Loucy (cell line): ENCODE results near the gene GABARAPL2.

Experiments
- H2AFZ ChIP-seq: fragments of 200-600 bp; sonication (generic); 2 replicates; pipeline ENCODE4 v1.6.0; 2016; ENCODE audit warnings: antibody characterized with exemption, mild to moderate bottlenecking, low read length, moderate library complexity
- H3F3A ChIP-seq: fragments of 200-600 bp; 2 replicates; pipeline ENCODE4 v1.6.0; 2016; ENCODE audit warnings: antibody characterized with exemption, low read depth, mild to moderate bottlenecking
- H3K27me3 ChIP-seq: fragments of 200-600 bp; sonication (generic); 2 replicates; pipeline ENCODE4 v1.6.1; 2014; ENCODE audit warnings: low read length, mild to moderate bottlenecking; ENCODE audit not compliant: insufficient read depth, poor library complexity, severe bottlenecking
- H3K36me3 ChIP-seq: fragments of 200-600 bp; sonication (generic); 2 replicates; pipeline ENCODE4 v1.6.1; 2016; ENCODE audit warnings: low read length; ENCODE audit not compliant: insufficient read depth
- H3K4me1 ChIP-seq: fragments of 200-600 bp; sonication (generic); 2 replicates; pipeline ENCODE4 v1.5.1; 2014; ENCODE audit warnings: low read length, mild to moderate bottlenecking; ENCODE audit not compliant: insufficient read depth, poor library complexity, severe bottlenecking
- H3K4me2 ChIP-seq: fragments of 200-600 bp; sonication (generic); 2 replicates; pipeline ENCODE4 v1.6.0; 2014; ENCODE audit warnings: antibody characterized with exemption, low read length, low read depth, mild to moderate bottlenecking; ENCODE audit not compliant: poor library complexity, severe bottlenecking
- H3K4me3 ChIP-seq: fragments of 200-600 bp; sonication (generic); 2 replicates; pipeline ENCODE4 v1.5.1; 2014; ENCODE audit warnings: low read length, mild to moderate bottlenecking, mixed read lengths; ENCODE audit not compliant: poor library complexity, severe bottlenecking
- H3K79me2 ChIP-seq: fragments of 200-600 bp; sonication (generic); 2 replicates; pipeline ENCODE4 v1.6.1; 2014; ENCODE audit warnings: low read length; ENCODE audit not compliant: insufficient read depth
- H3K9ac ChIP-seq: fragments of 200-600 bp; sonication (generic); 2 replicates; pipeline ENCODE4 v1.6.0; 2014; ENCODE audit warnings: mild to moderate bottlenecking, low read depth, low read length, moderate library complexity; ENCODE audit not compliant: poor library complexity, severe bottlenecking
- H3K9me2 ChIP-seq: fragments of 200-600 bp; sonication (generic); replicated peaks from 2 replicates; pipeline ENCODE4 v1.6.1; 2016; ENCODE audit warnings: low read depth, low read length, mixed read lengths
- H3K9me3 ChIP-seq: fragments of 200-600 bp; sonication (generic); 2 replicates; pipeline ENCODE4 v1.6.1; 2014; ENCODE audit warnings: mild to moderate bottlenecking, antibody characterized with exemption, low read length, low read depth; ENCODE audit not compliant: insufficient read depth
- H4K20me1 ChIP-seq: fragments of 200-600 bp; sonication (generic); 2 replicates; pipeline ENCODE4 v1.6.0; 2014; ENCODE audit warnings: antibody characterized with exemption, low read length, mild to moderate bottlenecking; ENCODE audit not compliant: insufficient read depth, poor library complexity, severe bottlenecking
- EZH2phosphoT487 ChIP-seq: fragments of 200-600 bp; IDR thresholded peaks from 2 replicates; pipeline ENCODE4 v1.6.1; 2018; ENCODE audit warnings: antibody characterized with exemption, mild to moderate bottlenecking, moderate library complexity, borderline replicate concordance
- TF ChIP-seq, protein P1 (sequence below): fragments of 200-600 bp; sonication (generic); conservative IDR thresholded peaks from 2 replicates; pipeline ENCODE4 v1.5.1; 2014; ENCODE audit warnings: mild to moderate bottlenecking, antibody characterized with exemption, low read length

GABARAPL2 gene

DNA sequence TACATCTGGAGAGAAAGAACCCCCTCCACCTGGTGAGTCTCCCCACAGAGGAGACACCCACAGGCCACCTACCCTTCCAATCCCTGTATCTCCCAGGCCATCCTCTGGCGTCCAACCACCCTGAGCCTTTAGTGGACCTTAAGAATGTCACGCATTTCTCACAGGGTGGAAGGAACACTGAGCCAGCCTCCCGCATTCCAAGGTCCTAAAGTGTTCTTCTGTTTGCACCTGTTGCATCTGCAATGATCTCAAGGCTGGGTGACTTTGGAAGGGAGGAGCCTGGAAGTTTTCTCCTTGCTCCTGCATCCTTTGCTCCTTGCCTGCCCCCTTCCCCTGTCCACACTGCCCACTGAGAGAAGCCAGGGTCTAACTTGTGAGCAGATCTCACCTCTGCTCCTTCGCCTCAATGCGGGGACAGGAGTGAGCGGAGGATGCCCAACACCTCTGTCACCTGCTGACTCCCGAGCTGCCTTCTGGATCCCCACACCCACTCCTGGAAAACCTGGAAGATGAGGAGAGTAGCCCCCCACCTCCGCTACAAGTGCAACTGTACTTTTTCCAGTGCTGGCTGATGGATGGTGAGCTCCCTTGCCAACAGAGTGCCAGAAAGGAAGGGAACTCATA lies 33.9 kb upstream of the GABARAPL2 start:
- no peaks in the 10 kb centered on the region for H3K27me3 ChIP-seq
- H3K4me2 ChIP-seq = no peak overlapping the region
- no peaks in the 10 kb centered on the region for H3F3A ChIP-seq
- no peaks in the 10 kb centered on the region for H3K36me3 ChIP-seq
- no peaks in the 10 kb centered on the region for H3K79me2 ChIP-seq
- H3K9me2 ChIP-seq = no peaks in the 10 kb centered on the region
- H3K4me3 ChIP-seq = no peak overlapping the region
- TF ChIP-seq, protein P1, sequence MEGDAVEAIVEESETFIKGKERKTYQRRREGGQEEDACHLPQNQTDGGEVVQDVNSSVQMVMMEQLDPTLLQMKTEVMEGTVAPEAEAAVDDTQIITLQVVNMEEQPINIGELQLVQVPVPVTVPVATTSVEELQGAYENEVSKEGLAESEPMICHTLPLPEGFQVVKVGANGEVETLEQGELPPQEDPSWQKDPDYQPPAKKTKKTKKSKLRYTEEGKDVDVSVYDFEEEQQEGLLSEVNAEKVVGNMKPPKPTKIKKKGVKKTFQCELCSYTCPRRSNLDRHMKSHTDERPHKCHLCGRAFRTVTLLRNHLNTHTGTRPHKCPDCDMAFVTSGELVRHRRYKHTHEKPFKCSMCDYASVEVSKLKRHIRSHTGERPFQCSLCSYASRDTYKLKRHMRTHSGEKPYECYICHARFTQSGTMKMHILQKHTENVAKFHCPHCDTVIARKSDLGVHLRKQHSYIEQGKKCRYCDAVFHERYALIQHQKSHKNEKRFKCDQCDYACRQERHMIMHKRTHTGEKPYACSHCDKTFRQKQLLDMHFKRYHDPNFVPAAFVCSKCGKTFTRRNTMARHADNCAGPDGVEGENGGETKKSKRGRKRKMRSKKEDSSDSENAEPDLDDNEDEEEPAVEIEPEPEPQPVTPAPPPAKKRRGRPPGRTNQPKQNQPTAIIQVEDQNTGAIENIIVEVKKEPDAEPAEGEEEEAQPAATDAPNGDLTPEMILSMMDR = no peak
- no peak for TF ChIP-seq EZH2phosphoT487
- H3K9ac ChIP-seq = no peak overlapping the region
- no peak overlapping the region for H2AFZ ChIP-seq
- no peaks in the 10 kb centered on the region for H3K4me1 ChIP-seq
- no peaks in the 10 kb centered on the region for H3K9me3 ChIP-seq
- no peaks in the 10 kb centered on the region for H4K20me1 ChIP-seq

DNA sequence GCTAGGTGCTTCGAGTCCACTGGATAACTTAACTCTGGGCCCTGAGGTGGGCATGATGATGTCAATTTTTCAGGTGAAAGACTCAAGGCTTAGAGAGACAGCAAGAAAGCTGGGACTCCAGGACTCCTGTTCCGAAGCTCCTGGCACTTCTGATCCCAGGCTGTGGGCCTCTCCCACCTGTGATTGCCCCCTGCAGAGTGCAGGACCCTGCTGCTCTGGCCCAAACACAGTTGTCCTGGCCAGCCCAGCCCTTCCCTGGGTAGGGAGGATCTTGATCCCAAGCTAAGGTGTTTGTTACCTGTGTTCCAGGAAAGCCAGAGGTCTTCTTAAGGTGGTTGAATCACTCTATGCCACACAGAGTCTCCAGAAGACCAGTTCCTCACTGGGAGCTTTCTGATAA lies 33.4 kb upstream of the GABARAPL2 start:
- H3K4me3 ChIP-seq = no peak overlapping the region
- no peaks in the 10 kb centered on the region for H3K9me2 ChIP-seq
- TF ChIP-seq, protein P1 = no peak
- no peak for TF ChIP-seq EZH2phosphoT487
- H3K79me2 ChIP-seq = no peaks in the 10 kb centered on the region
- no peaks in the 10 kb centered on the region for H4K20me1 ChIP-seq
- H3K36me3 ChIP-seq = no peaks in the 10 kb centered on the region
- no peak overlapping the region for H3K9ac ChIP-seq
- H2AFZ ChIP-seq = no peak overlapping the region
- no peaks in the 10 kb centered on the region for H3K27me3 ChIP-seq
- no peak overlapping the region for H3K4me2 ChIP-seq
- no peaks in the 10 kb centered on the region for H3K9me3 ChIP-seq
- no peaks in the 10 kb centered on the region for H3F3A ChIP-seq
- no peaks in the 10 kb centered on the region for H3K4me1 ChIP-seq

DNA sequence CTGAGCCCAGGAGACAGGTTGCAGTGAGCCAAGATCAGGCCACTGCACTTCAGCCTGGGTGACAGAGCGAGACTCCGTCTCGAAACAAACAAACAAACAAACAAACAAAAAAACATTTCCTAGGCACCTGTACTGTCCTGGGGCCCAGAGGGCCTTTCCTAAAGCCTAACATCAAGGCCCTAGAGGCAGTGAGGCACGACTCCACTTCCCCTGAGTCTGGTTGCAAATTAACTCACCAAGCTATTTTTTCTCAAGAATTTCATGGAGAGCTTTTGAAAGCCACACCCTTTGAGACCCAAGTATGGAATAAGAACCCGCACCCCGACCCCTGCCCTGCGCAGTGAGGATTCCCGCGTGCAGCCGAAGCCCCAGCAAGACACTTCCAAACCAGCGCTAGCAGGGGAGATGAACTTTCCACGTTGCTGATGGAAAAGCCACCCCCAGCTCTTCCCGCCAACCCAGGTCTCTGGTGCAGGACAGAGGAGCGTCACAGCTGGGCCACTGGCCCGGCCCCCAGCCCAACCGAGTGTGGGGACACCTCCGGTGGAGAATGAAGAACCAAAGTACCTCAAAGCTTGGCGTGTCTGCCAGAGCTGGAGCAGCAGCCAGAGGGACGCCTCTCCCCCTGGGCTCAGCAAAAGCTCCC lies 31.5 kb upstream of the GABARAPL2 start:
- H3K79me2 ChIP-seq = no peaks in the 10 kb centered on the region
- H4K20me1 ChIP-seq = no peaks in the 10 kb centered on the region
- H3K4me1 ChIP-seq = no peaks in the 10 kb centered on the region
- no peak overlapping the region for H3K4me3 ChIP-seq
- TF ChIP-seq, protein P1 = no peak
- no peak for TF ChIP-seq EZH2phosphoT487
- no peak overlapping the region for H2AFZ ChIP-seq
- H3K27me3 ChIP-seq = no peaks in the 10 kb centered on the region
- no peaks in the 10 kb centered on the region for H3K9me2 ChIP-seq
- no peaks in the 10 kb centered on the region for H3K9me3 ChIP-seq
- no peak overlapping the region for H3K9ac ChIP-seq
- no peaks in the 10 kb centered on the region for H3K36me3 ChIP-seq
- no peaks in the 10 kb centered on the region for H3F3A ChIP-seq
- H3K4me2 ChIP-seq = no peak overlapping the region
